Brain pericyte (primary cell): ENCODE measurements around the gene TMEM39A.

Source experiments
- DNase-seq: peaks from one replicate; pipeline ENCODE4 v3.0.0-alpha.2; 2012; ENCODE audit warnings: low read depth, low spot score

TMEM39A gene

DNA sequence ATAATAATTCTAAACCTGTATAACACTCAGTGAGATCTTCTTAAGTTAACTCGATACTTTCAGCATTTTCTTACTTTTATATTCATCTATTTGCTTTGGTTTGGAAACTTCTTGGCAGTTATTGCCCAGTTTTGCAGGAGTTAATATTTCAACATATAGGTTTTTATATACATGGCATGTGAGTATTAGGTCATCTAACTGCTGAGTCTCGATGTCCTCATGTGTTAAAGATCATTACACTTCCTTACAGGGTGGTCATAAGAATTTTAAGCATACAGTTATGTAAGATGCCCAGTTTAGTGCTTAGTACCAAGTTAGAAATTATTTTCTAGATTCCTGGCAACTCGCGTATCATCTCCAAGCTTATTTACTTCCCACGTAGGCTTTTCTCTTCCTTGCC lies 62.9 kb downstream of the TMEM39A start:
- DNase-seq = no peak

DNA sequence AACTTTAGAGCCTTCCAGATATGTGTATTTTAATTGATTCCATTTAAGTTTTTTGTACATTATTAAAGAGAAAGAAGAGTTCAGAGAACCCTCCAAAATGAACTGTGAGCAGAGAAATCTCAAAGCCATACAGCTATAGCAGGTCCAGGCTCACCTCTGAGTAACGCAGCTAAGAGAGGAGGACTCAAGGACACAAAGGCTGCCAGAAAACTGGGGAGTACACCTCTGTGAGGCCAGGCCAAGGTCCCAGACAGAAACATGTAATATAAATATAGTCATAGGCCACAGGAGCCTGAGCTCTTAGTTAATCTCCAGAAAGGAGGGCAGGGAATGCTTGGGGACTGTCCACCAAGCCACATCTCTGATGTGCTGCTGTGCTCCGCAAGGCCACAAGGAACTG lies 66.5 kb downstream of the TMEM39A start:
- DNase-seq = no peak

DNA sequence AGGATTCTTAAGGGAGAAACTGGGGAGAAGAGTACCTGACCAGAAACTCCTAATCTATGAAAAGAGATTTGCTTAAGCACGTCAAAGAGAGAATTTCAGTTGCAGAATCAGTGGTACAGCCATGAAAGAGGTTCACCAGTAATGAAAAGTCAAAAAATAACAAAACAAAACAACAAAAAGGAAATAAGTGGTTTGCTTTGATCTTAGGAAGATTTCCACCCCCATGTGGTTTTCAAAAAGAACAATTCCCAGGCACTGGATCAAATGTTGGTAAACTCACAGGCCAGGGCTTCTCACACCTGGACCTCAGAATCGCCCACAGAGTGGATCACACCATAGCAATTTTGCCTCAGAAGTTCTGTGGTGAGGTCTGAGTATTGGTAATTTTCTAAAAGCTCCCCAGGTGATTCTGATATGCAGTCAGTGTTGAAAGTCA lies 67.5 kb downstream of the TMEM39A start:
- no peak for DNase-seq

DNA sequence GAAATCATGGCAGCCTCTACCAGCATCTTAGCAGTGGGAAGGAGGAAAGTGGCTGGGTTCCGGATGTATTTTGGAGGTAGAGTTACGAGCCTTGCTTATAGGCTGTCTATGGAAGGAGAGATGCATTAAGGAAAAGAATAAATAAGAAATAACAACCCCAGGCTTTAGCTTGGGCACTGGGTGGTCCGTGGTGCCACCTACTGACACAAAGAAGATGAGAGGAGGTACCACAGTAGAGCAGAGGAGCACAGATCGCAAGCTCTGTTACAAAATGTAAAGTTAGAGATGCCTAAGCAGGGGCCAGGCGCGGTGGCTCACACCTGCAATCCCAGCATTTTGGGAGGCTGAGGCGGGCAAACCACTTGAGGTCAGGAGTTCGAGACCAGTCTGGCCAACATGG lies 74.8 kb downstream of the TMEM39A start:
- DNase-seq = no peak

DNA sequence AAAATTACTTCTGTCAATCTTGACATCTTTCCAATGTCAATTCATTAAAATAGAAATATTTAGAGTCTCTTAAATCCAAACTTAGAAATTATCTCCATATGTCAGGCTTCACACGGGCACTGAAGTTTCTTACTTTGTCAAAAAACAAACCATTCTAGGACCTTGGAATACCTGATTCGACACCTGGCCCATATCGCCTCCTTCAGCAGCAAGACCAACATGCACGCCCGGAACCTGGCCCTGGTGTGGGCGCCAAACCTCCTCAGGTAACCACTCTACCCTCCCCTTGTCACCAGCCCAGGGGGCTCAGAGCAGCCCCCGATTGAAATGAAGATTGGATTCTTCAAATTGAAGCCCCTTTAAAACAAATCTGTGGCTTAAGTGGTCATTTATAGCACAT lies 81.3 kb downstream of the TMEM39A start:
- DNase-seq = no peak

DNA sequence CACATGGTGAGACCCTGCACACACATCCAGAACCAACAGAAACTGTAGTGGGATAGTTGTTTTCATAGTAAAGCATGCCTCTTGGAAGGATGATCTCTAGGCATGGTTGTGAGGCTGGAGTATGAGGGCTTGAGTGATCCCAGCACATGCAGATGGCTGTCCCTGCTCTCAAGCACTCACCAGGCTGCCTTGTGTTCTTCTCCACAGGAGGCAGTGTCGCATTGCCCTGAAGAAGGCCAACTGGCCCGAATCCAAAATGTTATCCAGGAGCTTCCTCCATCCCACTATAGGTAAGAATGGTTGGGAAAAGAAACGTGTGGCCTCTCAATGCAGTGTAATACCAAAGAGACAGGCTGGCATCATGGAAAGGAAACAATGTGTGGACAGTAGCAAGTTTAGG lies 82.7 kb downstream of the TMEM39A start:
- no peak for DNase-seq
